Brain microvascular endothelial cell (primary cell): ENCODE results near the gene CADM2.

ENCODE experiments used
- DNase-seq: peaks from one replicate; pipeline ENCODE4 v3.0.0-alpha.2; 2020
- H3K27ac ChIP-seq: fragments of 250-450 bp; sonication (Bioruptor Pico); 2 replicates; pipeline ENCODE4 v1.5.1; 2020; ENCODE audit warnings: mild to moderate bottlenecking, moderate library complexity
- H3K27me3 ChIP-seq: fragments of 250-450 bp; sonication (Bioruptor Pico); replicated peaks from 2 replicates; pipeline ENCODE4 v1.5.1; 2020; ENCODE audit warnings: mild to moderate bottlenecking
- H3K36me3 ChIP-seq: fragments of 250-450 bp; sonication (Bioruptor Pico); replicated peaks from 2 replicates; pipeline ENCODE4 v1.5.1; 2020; ENCODE audit warnings: mild to moderate bottlenecking
- H3K4me3 ChIP-seq: 2 replicates; pipeline ENCODE4 v1.5.1; 2011; ENCODE audit warnings: low read depth, mild to moderate bottlenecking, control low read depth, low read length, moderate library complexity
- in situ Hi-C: cut with HindIII; loops from 2 replicates; pipeline ENCODE4 v1.10.0; 2017; ENCODE audit warnings: low sequenced_read_pairs, low pct_ligation_motif_present
- TF ChIP-seq, protein P1 (sequence below): IDR thresholded peaks from 2 replicates; pipeline ENCODE4 v1.5.1; 2011; ENCODE audit warnings: low read depth, mild to moderate bottlenecking, moderate library complexity, low read length, control low read depth, inconsistent platforms; ENCODE audit errors: missing control alignments

The CADM2 gene

DNA sequence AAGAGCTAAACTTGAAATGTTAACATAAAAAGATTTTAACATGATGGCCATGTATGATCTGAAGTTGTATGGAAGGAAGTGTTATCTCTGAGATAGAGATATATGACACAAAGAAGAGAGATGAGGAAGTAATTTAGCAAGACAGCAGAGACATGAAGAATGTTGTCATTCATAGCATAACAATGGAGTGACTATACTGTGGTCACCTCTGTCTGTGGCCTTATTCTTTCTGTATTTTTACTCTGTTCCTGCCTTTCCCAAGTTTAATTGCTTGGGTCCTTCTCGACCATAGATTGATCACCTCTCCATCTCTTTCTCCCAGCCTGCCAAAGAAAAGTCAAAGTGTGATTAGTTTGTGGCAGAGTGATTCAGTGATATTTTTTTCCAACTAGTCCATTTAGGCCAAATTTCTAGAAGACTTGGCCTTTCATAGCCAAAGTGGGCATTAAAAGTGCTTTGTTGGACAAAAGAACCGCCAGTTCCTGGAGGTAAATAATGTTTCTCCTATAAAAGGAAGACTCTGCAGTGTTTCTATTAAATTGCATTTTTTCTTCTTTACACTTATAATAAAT lies 711.9 kb downstream of the CADM2 start:
- in situ Hi-C loops, result no loop called here

DNA sequence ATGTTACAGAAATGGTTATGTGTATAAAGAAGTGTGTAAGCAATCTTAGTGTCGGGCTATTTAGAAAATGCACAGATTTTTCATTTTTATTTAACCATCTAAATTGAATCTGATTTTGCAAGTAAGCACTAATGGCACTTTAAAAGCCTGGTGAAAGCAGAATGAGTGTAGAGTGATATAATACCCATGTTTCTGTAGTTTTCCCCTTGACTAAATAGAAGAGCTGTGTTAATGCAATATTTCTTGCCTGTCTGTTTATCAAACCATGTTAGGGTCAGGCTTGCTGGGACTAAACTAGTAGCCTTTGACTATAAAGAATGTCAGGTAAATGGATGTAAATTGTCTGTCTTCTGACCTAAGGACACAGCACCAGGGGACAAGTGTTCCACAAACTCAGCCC lies 714.0 kb downstream of the CADM2 start:
- H3K27me3 ChIP-seq, result no peaks in the 10 kb centered on the region
- no peak overlapping the region for H3K27ac ChIP-seq
- no peak for DNase-seq
- H3K36me3 ChIP-seq, result no peaks in the 10 kb centered on the region
- no peak overlapping the region for H3K4me3 ChIP-seq
- in situ Hi-C loops, result no loop called here
- TF ChIP-seq, protein P1, sequence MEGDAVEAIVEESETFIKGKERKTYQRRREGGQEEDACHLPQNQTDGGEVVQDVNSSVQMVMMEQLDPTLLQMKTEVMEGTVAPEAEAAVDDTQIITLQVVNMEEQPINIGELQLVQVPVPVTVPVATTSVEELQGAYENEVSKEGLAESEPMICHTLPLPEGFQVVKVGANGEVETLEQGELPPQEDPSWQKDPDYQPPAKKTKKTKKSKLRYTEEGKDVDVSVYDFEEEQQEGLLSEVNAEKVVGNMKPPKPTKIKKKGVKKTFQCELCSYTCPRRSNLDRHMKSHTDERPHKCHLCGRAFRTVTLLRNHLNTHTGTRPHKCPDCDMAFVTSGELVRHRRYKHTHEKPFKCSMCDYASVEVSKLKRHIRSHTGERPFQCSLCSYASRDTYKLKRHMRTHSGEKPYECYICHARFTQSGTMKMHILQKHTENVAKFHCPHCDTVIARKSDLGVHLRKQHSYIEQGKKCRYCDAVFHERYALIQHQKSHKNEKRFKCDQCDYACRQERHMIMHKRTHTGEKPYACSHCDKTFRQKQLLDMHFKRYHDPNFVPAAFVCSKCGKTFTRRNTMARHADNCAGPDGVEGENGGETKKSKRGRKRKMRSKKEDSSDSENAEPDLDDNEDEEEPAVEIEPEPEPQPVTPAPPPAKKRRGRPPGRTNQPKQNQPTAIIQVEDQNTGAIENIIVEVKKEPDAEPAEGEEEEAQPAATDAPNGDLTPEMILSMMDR, result no peak

More for the DNA sequence above, 711.9 kb downstream of the CADM2 start:
- Histone ChIP-seq H3K4me3 (no peak overlapping the region), H3K27me3 (no peaks in the 10 kb centered on the region), H3K27ac (no peak overlapping the region), H3K36me3 (no peaks in the 10 kb centered on the region)
- peak; percentile 13 for DNase-seq
- TF ChIP-seq, protein P1, result no peak

DNA sequence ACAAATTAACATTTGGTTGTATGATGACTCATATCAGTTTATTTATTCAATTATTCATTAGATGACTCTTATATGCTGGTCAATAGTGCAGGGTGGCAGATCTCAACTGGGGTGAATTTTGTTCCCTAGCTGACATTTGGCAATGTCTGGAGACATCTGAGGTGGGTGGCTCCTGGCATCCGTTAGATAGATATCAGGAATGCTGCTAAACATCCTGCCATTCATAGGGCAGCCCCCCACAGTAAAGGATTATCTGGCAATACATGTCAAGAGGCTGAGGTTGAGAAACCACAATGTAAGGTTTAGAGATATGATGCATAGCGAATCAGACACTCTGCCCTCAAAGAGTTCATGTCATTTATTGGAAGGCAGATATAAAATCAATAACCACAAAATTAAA lies 719.9 kb downstream of the CADM2 start:
- Histone ChIP-seq H3K4me3 (no peak overlapping the region), H3K27ac (no peak overlapping the region), H3K36me3 (no peaks in the 10 kb centered on the region), H3K27me3 (no peaks in the 10 kb centered on the region)
- in situ Hi-C loops, result no loop called here
- no peak for DNase-seq
- TF ChIP-seq, protein P1, result no peak

DNA sequence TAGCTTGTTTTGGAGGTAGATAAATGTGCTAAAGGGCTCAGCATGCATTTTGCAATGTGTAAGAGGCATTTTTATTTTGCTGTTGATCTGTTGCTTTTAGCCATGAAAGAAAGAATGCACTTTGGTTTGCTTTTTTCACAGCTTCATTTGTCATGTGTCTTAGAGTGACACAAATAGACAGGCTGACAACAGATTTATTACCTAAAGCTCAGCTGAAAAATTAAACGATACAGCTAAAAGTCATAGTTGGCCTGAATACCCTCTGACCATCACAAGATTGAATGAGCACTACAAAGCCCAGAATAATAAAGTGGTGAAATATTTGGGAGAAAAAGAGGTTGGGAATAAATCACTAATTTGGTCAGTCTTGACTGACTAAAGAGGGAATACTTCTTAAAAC lies 723.1 kb downstream of the CADM2 start:
- Histone ChIP-seq H3K4me3 (no peak overlapping the region), H3K27me3 (no peaks in the 10 kb centered on the region), H3K27ac (no peak overlapping the region), H3K36me3 (no peaks in the 10 kb centered on the region)
- TF ChIP-seq, protein P1, result no peak
- DNase-seq, result no peak
- in situ Hi-C loops, result no loop called here

DNA sequence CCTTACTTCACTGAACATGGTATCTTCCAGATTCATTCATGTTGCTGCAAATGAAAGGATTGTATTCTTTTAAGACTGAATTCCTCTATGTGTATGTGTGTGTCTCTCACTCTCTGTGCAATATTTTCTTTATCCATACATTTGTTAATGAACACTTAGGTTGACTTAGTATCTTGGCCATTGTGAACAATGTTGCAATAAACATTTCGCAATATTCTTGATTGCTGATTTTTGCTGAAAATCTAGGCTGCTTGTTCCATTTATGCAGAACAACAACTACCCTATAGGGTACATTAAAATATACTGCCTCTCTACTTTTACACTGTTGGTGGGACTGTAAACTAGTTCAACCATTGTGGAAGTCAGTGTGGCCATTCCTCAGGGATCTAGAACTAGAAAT lies 732.4 kb downstream of the CADM2 start:
- H3K27me3 ChIP-seq, result no peaks in the 10 kb centered on the region
- DNase-seq, result no peak
- H3K27ac ChIP-seq, result no peak overlapping the region
- no peak overlapping the region for H3K4me3 ChIP-seq
- in situ Hi-C loops, result no loop called here
- TF ChIP-seq, protein P1, result no peak
- no peaks in the 10 kb centered on the region for H3K36me3 ChIP-seq

DNA sequence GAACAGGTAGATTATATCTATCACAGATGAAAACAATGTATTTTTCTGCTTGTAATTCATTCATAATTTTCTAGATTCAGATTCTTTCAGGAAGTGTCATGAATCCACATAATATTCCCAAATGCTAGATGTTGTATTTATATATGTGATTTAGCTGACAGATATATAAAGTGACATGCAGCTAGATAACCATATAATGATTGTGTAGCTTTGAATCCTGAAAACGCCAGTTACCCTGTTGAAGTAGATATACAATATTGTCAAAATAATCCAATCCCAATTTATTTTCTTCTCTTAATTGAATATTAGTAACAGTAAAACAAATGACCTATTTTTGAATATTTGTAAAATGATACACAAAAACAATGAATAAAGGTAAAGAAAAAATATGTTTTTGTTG lies 738.4 kb downstream of the CADM2 start:
- H3K27me3 ChIP-seq, result no peaks in the 10 kb centered on the region
- H3K4me3 ChIP-seq, result no peak overlapping the region
- in situ Hi-C loops, result no loop called here
- TF ChIP-seq, protein P1, result no peak
- H3K27ac ChIP-seq, result no peak overlapping the region
- no peak for DNase-seq
- H3K36me3 ChIP-seq, result no peaks in the 10 kb centered on the region
